Stomach (tissue), 9 donors: Measurements from ENCODE around the gene RMC1. TPM values are rescaled to one million over a fixed set of nuclear protein-coding genes. Genes with fewer than 3 reads are reported as not detected.
A peak's percentile ranks its signal among the peaks of the same experiment; 100 is the strongest.
"Not testable (repeated sequence)": the region's sequence is repeated elsewhere in the genome, so short reads cannot be mapped to it uniquely, and the experiment has no call there.

Experiments
- DNase-seq, 2 donors: peaks; one replicate each; pipeline versions ENCODE4 v3.0.0 to v3.0.0-alpha.2; 2013 to 2019
- H3K27ac ChIP-seq, 5 donors: fragments of 200-600 bp in 4 of 5; sonication (generic) in 4 of 5; one replicate each; pipeline ENCODE4 v1.5.1; 2013 to 2019; ENCODE audit warnings: mild to moderate bottlenecking in 1 of 5, moderate library complexity in 1 of 5
- H3K27me3 ChIP-seq, 3 donors: fragments of 200-600 bp; sonication (generic); one replicate each; pipeline ENCODE4 v1.5.1; 2017 to 2019; ENCODE audit warnings: mixed run types in 1 of 3
- H3K36me3 ChIP-seq, 4 donors: fragments of 200-600 bp; sonication (generic); 1 replicate in 3 of 4; 2 replicates in 1 of 4; pipeline ENCODE4 v1.5.1; 2016 to 2019
- H3K4me1 ChIP-seq, 4 donors: fragments of 200-600 bp; sonication (generic); one replicate each; pipeline ENCODE4 v1.5.1; 2016 to 2019
- H3K4me3 ChIP-seq, 4 donors: fragments of 200-600 bp; sonication (generic) in 3 of 4; one replicate each; pipeline ENCODE4 v1.5.1; 2016 to 2019; ENCODE audit warnings: mild to moderate bottlenecking in 1 of 4
- H3K9me3 ChIP-seq, 4 donors: fragments of 200-600 bp; sonication (generic); one replicate each; pipeline ENCODE4 v1.5.1; 2016 to 2019
- EP300 ChIP-seq: sonication (generic); formaldehyde crosslinking; IDR thresholded peaks from one replicate; pipeline ENCODE4 v1.6.1; 2017; ENCODE audit warnings: antibody characterized with exemption
- POLR2A ChIP-seq, 4 donors: fragments of 450-650 bp; IDR thresholded peaks; one replicate each; pipeline ENCODE4 v1.6.1; 2016; ENCODE audit warnings: antibody characterized with exemption in 4 of 4, control low read depth in 2 of 4, mild to moderate bottlenecking in 1 of 4, moderate library complexity in 1 of 4
- POLR2AphosphoS5 ChIP-seq, 3 donors: sonication (generic); formaldehyde crosslinking; IDR thresholded peaks; one replicate each; pipeline ENCODE4 v1.6.1; 2016; ENCODE audit warnings: antibody characterized with exemption in 3 of 3
- WGBS, 5 donors: extraction: QIAGEN DNeasy Blood & Tissue Kit in 3 of 5; methylation state at CpG; one replicate each; pipeline versions ENCODE4 v1.1.5 to v1.1.7; 2013 to 2018; 5-methylcytosine and 5-hydroxymethylcytosine counted together
- intact Hi-C: fragments of 100-400 bp; cut with DNase I; formaldehyde crosslinking; loops from one replicate; pipeline ENCODE4 v1.15.1; 2023; ENCODE audit warnings: low total_unique reads
- polyA plus RNA-seq, 3 donors: library from polyadenylated mRNA; stranded (reverse); fragments of 200-250 nt; gene quantifications; one replicate each; pipeline ENCODE4 v1.2.3, GENCODE V29; 2013
- total RNA-seq, 5 donors: library from RNA; depleted of rRNA; stranded (reverse); fragments of >200 nt; gene quantifications; one replicate each; pipeline versions ENCODE4 v1.1.0 to v1.2.3, GENCODE V29; 2014 to 2016
- TF ChIP-seq, protein P1 (sequence below), 7 experiments: fragments of 450-650 bp in 4 of 7; fragments of 200-600 bp in 3 of 7; sonication (generic) in 3 of 7; IDR thresholded peaks; one replicate each; pipeline ENCODE4 v1.5.1; 2016 to 2019; ENCODE audit warnings: antibody characterized with exemption in 7 of 7, control low read depth in 2 of 7, mild to moderate bottlenecking in 1 of 7
- donor health status: healthy with polysubstance abuse.
- donor health status: Bipolar disorder and iron deficiency.
- donor health status: healthy.

Gene RMC1
- total and polyA plus RNA-seq, 8 donors = 0.87 to 41.2 (median 31.6) TPM

DNA sequence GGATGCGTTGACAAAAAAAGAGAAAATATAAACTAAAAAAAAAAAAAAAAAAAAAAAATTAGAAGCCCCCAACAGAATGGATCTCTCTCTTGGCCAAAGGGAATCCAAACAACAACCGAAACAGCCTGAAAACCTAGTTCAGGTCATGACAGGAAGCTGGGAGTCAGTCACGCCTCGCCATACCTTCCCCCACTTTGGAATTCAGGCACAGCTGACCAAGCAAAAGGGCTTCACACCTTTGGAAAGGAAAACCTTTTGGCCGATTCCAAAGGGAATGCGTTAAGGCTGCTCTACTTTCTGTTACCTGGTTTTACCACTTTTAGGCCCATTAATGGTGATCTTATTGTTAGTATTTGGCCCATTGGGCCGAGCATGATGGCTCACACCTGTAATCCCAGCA, 17.9 kb upstream of the RMC1 start:
- Histone ChIP-seq H3K27me3 (no peaks in the 10 kb centered on the region), H3K4me3 (no peak overlapping the region), H3K9me3 (no peaks in the 10 kb centered on the region), H3K36me3 (peaks cover 12 to 30% (median 23%) of the 10 kb centered on the region in 4 donors), H3K4me1 (peaks cover 8 to 21% (median 12%) of the 10 kb centered on the region in 4 donors), H3K27ac (no peak overlapping the region)
- WGBS, 5 donors = 87 to 96% (median 89%) methylated on average over 7 of the region's 7 CpGs
- DNase-seq = no peak
- intact Hi-C loops = no loop called here
- TF ChIP-seq, protein P1, sequence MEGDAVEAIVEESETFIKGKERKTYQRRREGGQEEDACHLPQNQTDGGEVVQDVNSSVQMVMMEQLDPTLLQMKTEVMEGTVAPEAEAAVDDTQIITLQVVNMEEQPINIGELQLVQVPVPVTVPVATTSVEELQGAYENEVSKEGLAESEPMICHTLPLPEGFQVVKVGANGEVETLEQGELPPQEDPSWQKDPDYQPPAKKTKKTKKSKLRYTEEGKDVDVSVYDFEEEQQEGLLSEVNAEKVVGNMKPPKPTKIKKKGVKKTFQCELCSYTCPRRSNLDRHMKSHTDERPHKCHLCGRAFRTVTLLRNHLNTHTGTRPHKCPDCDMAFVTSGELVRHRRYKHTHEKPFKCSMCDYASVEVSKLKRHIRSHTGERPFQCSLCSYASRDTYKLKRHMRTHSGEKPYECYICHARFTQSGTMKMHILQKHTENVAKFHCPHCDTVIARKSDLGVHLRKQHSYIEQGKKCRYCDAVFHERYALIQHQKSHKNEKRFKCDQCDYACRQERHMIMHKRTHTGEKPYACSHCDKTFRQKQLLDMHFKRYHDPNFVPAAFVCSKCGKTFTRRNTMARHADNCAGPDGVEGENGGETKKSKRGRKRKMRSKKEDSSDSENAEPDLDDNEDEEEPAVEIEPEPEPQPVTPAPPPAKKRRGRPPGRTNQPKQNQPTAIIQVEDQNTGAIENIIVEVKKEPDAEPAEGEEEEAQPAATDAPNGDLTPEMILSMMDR (IDR thresholded peaks at IDR 0.05) = no peak
- TF ChIP-seq POLR2AphosphoS5 (IDR thresholded peaks at IDR 0.05) = no peak
- TF ChIP-seq POLR2A (IDR thresholded peaks at IDR 0.05) = no peak
- no peak for TF ChIP-seq EP300

DNA sequence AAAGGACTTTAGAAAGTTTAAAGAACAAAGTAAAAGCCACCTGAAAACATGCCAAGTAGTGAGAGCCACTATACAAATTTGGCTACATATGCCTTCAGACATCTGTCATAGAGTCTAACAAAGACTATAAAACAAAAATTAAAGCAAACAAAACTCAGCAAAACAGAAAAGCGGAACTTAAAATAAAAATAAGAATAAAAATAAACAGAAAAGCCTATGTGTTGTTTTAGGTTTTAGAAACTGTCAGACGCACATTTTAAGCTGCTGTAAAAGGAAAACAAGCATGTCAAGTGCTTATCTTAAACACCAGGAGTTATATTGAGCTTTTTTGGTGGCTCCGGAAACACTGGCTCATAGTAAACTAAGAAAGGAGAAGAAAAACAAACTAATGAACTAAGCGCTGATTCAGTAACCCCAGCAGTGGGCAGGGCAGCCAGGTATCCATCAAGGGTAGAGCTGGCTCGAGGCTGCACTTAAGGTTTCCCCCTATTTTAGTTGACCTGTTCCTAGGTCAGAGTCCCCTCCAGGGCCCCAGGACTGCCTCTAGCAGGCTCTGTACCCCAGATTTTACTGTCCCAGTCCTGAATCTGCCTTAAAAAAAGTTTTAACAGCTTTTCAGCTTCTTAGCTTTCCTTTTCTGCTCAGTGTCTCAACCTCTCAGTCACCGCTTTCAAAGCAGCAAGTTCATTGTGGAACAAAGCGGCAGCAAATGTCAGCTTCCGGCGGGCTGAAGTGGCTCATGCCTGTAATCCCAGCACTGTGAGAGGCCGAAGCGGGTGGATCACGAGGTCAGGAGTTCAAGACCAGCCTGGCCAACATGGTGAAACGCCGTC, 15.4 kb upstream of the RMC1 start:
- H3K4me3 ChIP-seq = peak overlapping the region; percentile 18 to 38 (median 33)
- no peaks in the 10 kb centered on the region for H3K9me3 ChIP-seq
- no peak for TF ChIP-seq POLR2A (IDR thresholded peaks at IDR 0.05)
- TF ChIP-seq, protein P1 (IDR thresholded peaks at IDR 0.05) = no peak
- TF ChIP-seq POLR2AphosphoS5 (IDR thresholded peaks at IDR 0.05) = no peak
- no peak for TF ChIP-seq EP300
- DNase-seq = peak; percentile 32 to 69
- no peaks in the 10 kb centered on the region for H3K27me3 ChIP-seq
- peaks cover 8 to 21% (median 12%) of the 10 kb centered on the region in 4 donors for H3K4me1 ChIP-seq
- H3K27ac ChIP-seq = peak overlapping the region; percentile 75 to 89 (median 80)
- H3K36me3 ChIP-seq = peaks cover 0 to 6% (median 0%) of the 10 kb centered on the region in 4 donors
- 12 to 26% (median 25%) methylated on average over 14 of the region's 14 CpGs for WGBS, 5 donors
- intact Hi-C loops = no loop called here

DNA sequence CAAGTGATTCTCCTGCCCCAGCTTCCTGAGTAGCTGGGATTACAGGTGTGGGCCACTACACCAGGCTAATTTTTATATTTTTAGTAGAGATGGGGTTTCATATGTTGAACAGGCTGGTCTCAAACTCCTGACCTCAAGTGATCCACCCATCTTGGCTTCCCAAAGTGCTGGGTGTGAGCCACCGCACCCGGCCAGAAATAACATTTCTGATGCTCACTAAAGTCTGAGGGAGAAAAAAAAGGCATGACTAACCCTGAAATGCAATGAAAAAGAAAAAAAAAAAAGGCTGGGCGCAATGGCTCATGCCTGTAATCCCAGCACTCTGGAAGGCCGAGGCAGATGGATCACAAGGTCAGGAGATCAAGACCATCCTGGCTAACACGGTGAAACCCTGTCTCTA, 13.7 kb upstream of the RMC1 start:
- H3K9me3 ChIP-seq, H3K4me3 ChIP-seq, H3K27me3 ChIP-seq, H3K36me3 ChIP-seq, DNase-seq, intact Hi-C loops, H3K27ac ChIP-seq: not testable (repeated sequence)
- H3K4me1 ChIP-seq = peaks cover 8 to 21% (median 12%) of the 10 kb centered on the region in 4 donors
- WGBS, 5 donors = 77 to 93% (median 86%) methylated on average over 4 to 5 of the region's 5 CpGs

DNA sequence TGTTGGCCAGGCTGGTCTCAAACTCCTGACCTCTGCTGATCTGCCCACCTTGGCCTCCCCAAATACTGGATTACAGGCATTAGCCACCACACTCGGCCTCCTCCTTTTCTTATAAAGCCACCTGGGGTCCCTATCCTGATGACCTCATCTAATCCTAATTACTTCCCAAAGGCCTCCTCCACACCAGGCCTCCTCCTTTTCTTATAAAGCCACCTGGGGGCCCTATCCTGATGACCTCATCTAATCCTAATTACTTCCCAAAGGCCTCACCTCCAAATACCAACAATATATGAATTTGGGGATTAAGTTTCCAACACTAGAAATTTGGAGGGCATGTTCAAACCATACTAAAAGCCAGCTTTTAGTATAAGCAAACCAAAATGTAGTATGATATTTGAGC, 9.7 kb upstream of the RMC1 start:
- no peak overlapping the region for H3K27ac ChIP-seq

More for the DNA sequence above, 9.7 kb upstream of the RMC1 start:
- Histone ChIP-seq H3K9me3 (no peaks in the 10 kb centered on the region), H3K4me1 (peaks cover 0 to 7% (median 2%) of the 10 kb centered on the region in 4 donors), H3K36me3 (no peaks in the 10 kb centered on the region), H3K27me3 (no peaks in the 10 kb centered on the region), H3K4me3 (no peak overlapping the region)
- 88 to 100% (median 100%) methylated on average over 1 of the region's 1 CpG for WGBS, 5 donors
- TF ChIP-seq POLR2AphosphoS5 (IDR thresholded peaks at IDR 0.05) = no peak
- TF ChIP-seq, protein P1 (IDR thresholded peaks at IDR 0.05) = no peak
- no peak for TF ChIP-seq POLR2A (IDR thresholded peaks at IDR 0.05)
- no peak for TF ChIP-seq EP300
- intact Hi-C loops = no loop called here
- no peak for DNase-seq
